Nephron (organoid): Measurements from ENCODE around the gene DENND4A.
"Not testable (repeated sequence)": the region's sequence is repeated elsewhere in the genome, so short reads cannot be mapped to it uniquely, and the experiment has no call there.

Experiments
- H3K27ac Mint-ChIP-seq, 3 experiments: 2 replicates each; pipeline ENCODE4 v1.8.0; 2020; ENCODE audit warnings: mixed read lengths in 3 of 3, mild to moderate bottlenecking in 2 of 3, moderate library complexity in 1 of 3
- H3K27me3 Mint-ChIP-seq: 2 replicates; pipeline ENCODE4 v1.8.0; 2021; ENCODE audit warnings: low read depth, mild to moderate bottlenecking, moderate library complexity, mixed read lengths
- H3K36me3 Mint-ChIP-seq: 2 replicates; pipeline ENCODE4 v1.8.0; 2020; ENCODE audit warnings: low read depth, mixed read lengths
- H3K4me1 Mint-ChIP-seq: 2 replicates; pipeline ENCODE4 v1.8.0; 2020; ENCODE audit warnings: mixed read lengths
- H3K4me3 Mint-ChIP-seq, 3 experiments: 2 replicates each; pipeline ENCODE4 v1.8.0; 2020; ENCODE audit warnings: mild to moderate bottlenecking in 3 of 3, mixed read lengths in 3 of 3, moderate library complexity in 2 of 3
- H3K9me3 Mint-ChIP-seq: 2 replicates; pipeline ENCODE4 v1.8.0; 2020; ENCODE audit warnings: mixed read lengths
- CTCF ChIP-seq, 3 experiments: fragments of 200-600 bp; sonication (generic); IDR thresholded peaks; one replicate each; pipeline ENCODE4 v1.5.0; 2021; ENCODE audit warnings: antibody characterized with exemption in 3 of 3; ENCODE audit not compliant: unreplicated experiment in 3 of 3

Gene DENND4A

DNA sequence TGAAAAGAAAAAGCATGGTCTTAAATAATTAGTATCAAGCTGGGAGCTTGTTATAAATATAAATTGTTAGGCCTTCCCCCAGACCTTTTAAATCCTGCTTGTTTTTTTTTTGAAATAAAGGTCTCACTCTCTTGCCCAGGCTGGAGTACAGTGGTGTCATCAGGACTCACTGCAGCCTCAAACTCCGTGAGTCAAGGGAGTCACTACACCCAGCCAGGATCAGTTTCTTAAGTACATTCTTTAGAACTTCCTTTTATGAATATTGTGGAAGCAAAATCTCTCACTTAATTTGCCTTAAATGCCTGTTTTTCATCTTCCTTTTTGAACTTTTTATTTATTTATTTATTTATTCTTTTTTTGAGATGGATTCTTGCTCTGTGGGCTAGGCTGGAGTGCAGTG lies 20.8 kb upstream of the DENND4A start:
- H3K4me1 Mint-ChIP-seq, result no peaks in the 10 kb centered on the region
- no peak for TF ChIP-seq CTCF (IDR thresholded peaks at IDR 0.05; ENCODE audit: unreplicated experiment in 3 of 3)
- no peak overlapping the region for H3K4me3 Mint-ChIP-seq
- no peak overlapping the region for H3K27ac Mint-ChIP-seq
- H3K27me3 Mint-ChIP-seq, result no peaks in the 10 kb centered on the region
- H3K36me3 Mint-ChIP-seq, result peaks cover 8% of the 10 kb centered on the region
- H3K9me3 Mint-ChIP-seq, result peaks cover 8% of the 10 kb centered on the region

DNA sequence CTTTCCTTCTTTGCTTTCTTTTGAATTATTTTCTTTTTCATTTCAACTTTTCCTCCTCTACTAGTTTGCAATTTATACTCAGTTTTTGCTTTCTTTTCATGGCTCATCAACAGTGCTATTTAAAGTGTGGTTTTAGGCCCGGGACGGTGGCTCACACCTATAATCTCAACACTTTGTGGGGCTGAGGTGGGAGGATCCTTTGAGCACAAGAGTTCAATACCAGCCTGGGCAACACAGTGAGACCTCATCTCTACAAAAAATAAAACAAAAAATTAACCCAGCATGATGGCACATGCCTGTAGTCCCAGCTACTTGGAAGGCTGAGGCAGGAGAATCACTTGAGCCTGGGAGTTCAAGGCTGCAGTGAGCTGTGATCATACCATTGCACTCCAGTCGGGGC lies 20.4 kb upstream of the DENND4A start:
- Mint-ChIP-seq H3K27me3 (no peaks in the 10 kb centered on the region), H3K27ac (no peak overlapping the region), H3K36me3 (peaks cover 8% of the 10 kb centered on the region), H3K4me3 (no peak overlapping the region), H3K4me1 (no peaks in the 10 kb centered on the region), H3K9me3 (peaks cover 8% of the 10 kb centered on the region)
- no peak for TF ChIP-seq CTCF (IDR thresholded peaks at IDR 0.05; ENCODE audit: unreplicated experiment in 3 of 3)

- H3K27ac Mint-ChIP-seq, result no peak overlapping the region
- no peaks in the 10 kb centered on the region for H3K27me3 Mint-ChIP-seq
- no peak for TF ChIP-seq CTCF (IDR thresholded peaks at IDR 0.05; ENCODE audit: unreplicated experiment in 3 of 3)
- H3K9me3 Mint-ChIP-seq, result peaks cover 8% of the 10 kb centered on the region
- no peaks in the 10 kb centered on the region for H3K4me1 Mint-ChIP-seq
- H3K36me3 Mint-ChIP-seq, result peaks cover 8% of the 10 kb centered on the region
- no peak overlapping the region for H3K4me3 Mint-ChIP-seq
Measured at GRCh38 chr15:65811835-65812234, 19.7 kb upstream of the DENND4A start.

GRCh38 chr15:65811011-65811733 lies 19.1 kb upstream of the DENND4A start:
- H3K4me1 Mint-ChIP-seq, H3K4me3 Mint-ChIP-seq, H3K27ac Mint-ChIP-seq, H3K9me3 Mint-ChIP-seq, H3K27me3 Mint-ChIP-seq, H3K36me3 Mint-ChIP-seq: not testable (repeated sequence)

DNA sequence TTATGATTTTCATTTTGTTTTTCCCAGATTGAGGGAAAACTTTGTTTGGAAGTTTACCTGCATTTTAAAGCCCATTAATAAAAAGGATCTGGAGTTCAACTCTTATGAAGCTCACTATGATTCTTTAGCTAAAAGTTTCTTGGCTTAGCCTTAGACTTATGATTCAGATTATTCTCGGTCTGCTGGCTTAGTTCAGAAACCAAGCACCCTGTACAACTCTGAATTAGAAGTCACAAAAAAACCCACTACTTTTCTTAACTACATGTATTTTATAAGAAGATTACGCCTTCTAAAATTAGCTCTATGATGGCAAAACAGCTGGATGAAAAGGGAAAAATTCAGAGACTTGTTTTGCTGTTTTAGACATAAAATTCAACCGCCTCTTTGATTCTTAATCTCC lies 14.3 kb upstream of the DENND4A start:
- H3K9me3 Mint-ChIP-seq, result no peaks in the 10 kb centered on the region
- H3K27me3 Mint-ChIP-seq, result no peaks in the 10 kb centered on the region
- no peak overlapping the region for H3K27ac Mint-ChIP-seq
- TF ChIP-seq CTCF (IDR thresholded peaks at IDR 0.05; ENCODE audit: unreplicated experiment in 3 of 3), result no peak
- H3K4me3 Mint-ChIP-seq, result no peak overlapping the region
- no peaks in the 10 kb centered on the region for H3K36me3 Mint-ChIP-seq
- H3K4me1 Mint-ChIP-seq, result peaks cover 3% of the 10 kb centered on the region

DNA sequence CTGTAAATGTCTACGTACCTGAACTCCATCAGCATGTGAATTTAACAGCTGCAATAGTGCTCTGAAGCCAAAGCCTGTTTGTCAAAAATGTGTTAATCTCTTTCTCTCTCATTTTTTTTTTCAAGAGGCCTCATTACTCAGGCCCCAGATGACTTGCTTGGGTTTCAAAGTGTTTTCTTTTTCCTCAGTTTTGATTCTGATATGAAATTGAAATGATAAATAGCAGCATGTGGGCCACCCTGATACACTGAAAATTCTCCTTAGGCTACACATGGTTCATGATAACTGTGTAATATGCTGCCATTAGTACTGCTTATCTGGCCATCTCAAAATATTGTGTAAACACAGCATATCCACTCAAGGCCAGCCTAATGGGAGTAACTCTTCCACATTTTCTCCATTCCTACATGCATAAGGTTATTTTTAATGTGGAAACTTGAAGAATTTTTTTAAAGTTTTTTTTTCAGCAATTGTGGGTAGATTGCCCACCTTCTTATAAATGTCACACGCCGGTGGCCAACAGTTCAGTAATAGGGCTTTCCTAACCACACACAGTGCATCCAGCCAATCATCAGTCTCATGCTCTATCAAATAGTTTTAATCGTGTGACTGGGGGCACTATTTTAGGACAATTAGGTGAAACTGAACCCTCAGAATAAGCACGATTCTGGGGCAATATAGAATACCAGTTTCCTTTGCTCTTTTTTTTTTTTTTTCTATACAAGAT lies 13.1 kb upstream of the DENND4A start:
- TF ChIP-seq CTCF (IDR thresholded peaks at IDR 0.05; ENCODE audit: unreplicated experiment in 3 of 3), result no peak
- Mint-ChIP-seq H3K4me3 (no peak overlapping the region), H3K4me1 (peaks cover 9% of the 10 kb centered on the region), H3K27ac (peak overlapping the region in 1 of 3 experiments; percentile 47), H3K9me3 (no peaks in the 10 kb centered on the region), H3K36me3 (no peaks in the 10 kb centered on the region), H3K27me3 (no peaks in the 10 kb centered on the region)
